ENCODE measurements around the gene ANO2. TPM values are rescaled to one million over a fixed set of nuclear protein-coding genes. Genes with fewer than 3 reads are reported as not detected.

ANO2 gene
- not detected in 2 replicates for total RNA-seq

- Histone ChIP-seq H3K27me3 (ENCODE audit: control insufficient read depth, insufficient read depth, low read length) (peaks cover 17% of the 10 kb centered on the region), H3K4me3 (ENCODE audit: low read depth, low read length) (peak within 1 kb of the TSS; percentile 17), H3K36me3 (ENCODE audit: control insufficient read depth, insufficient read depth, low read length) (no peaks in the 10 kb centered on the region)
- DNase-seq (ENCODE audit: low read depth), result no peak
- TF ChIP-seq CTCF (IDR thresholded peaks at IDR 0.05; ENCODE audit: insufficient read depth, low read length, severe bottlenecking), result no peak
- FAIRE-seq, result peak; percentile 23
Observed at GRCh38 chr12:5945071-5946008, at the start of gene ANO2. Gene ANO2, minus strand, starts transcription at chr12:5945259. Its CDS starts 42 bp downstream, at chr12:5945217.

- DNase-seq (ENCODE audit: low read depth) (no peak), FAIRE-seq (no peak)
- no peak for TF ChIP-seq CTCF (IDR thresholded peaks at IDR 0.05; ENCODE audit: insufficient read depth, low read length, severe bottlenecking)
- Histone ChIP-seq H3K36me3 (ENCODE audit: control insufficient read depth, insufficient read depth, low read length) (no peaks in the 10 kb centered on the region), H3K4me3 (ENCODE audit: low read depth, low read length) (no peak overlapping the region), H3K27me3 (ENCODE audit: control insufficient read depth, insufficient read depth, low read length) (no peaks in the 10 kb centered on the region)
Observed at GRCh38 chr12:5989621-5990020, 44.6 kb upstream of the ANO2 start.

GRCh38 chr12:5988659-5989116 is 43.6 kb upstream of the ANO2 start:
- Histone ChIP-seq H3K27me3 (ENCODE audit: control insufficient read depth, insufficient read depth, low read length) (no peaks in the 10 kb centered on the region), H3K4me3 (ENCODE audit: low read depth, low read length) (no peak overlapping the region), H3K36me3 (ENCODE audit: control insufficient read depth, insufficient read depth, low read length) (no peaks in the 10 kb centered on the region)
- peak; percentile 96 for TF ChIP-seq CTCF (IDR thresholded peaks at IDR 0.05; ENCODE audit: insufficient read depth, low read length, severe bottlenecking)
- DNase-seq (ENCODE audit: low read depth) (peak; percentile 53), FAIRE-seq (no peak)

GRCh38 chr12:5988088-5988487 is 43.0 kb upstream of the ANO2 start:
- Histone ChIP-seq H3K4me3 (ENCODE audit: low read depth, low read length) (no peak overlapping the region), H3K27me3 (ENCODE audit: control insufficient read depth, insufficient read depth, low read length) (no peaks in the 10 kb centered on the region), H3K36me3 (ENCODE audit: control insufficient read depth, insufficient read depth, low read length) (no peaks in the 10 kb centered on the region)
- no peak for FAIRE-seq
- no peak for TF ChIP-seq CTCF (IDR thresholded peaks at IDR 0.05; ENCODE audit: insufficient read depth, low read length, severe bottlenecking)
- DNase-seq (ENCODE audit: low read depth), result no peak

- no peak overlapping the region for H3K4me3 ChIP-seq (ENCODE audit: low read depth, low read length)
Observed at GRCh38 chr12:5987573-5987972, 42.5 kb upstream of the ANO2 start.

More at GRCh38 chr12:5987573-5987972, 42.5 kb upstream of the ANO2 start:
- DNase-seq (ENCODE audit: low read depth) (no peak), FAIRE-seq (no peak)
- no peaks in the 10 kb centered on the region for H3K36me3 ChIP-seq (ENCODE audit: control insufficient read depth, insufficient read depth, low read length)
- no peaks in the 10 kb centered on the region for H3K27me3 ChIP-seq (ENCODE audit: control insufficient read depth, insufficient read depth, low read length)
- TF ChIP-seq CTCF (IDR thresholded peaks at IDR 0.05; ENCODE audit: insufficient read depth, low read length, severe bottlenecking), result no peak

Measured in bronchial epithelial cell (primary cell).